AG09309 (cell line): Measurements from ENCODE around the gene MED12L.
A peak's percentile ranks its signal among the peaks of the same experiment; 100 is the strongest.

Experiments used
- DNase-seq: peaks from one replicate; pipeline ENCODE4 v3.0.0-alpha.2; 2010; ENCODE audit warnings: low read depth
- H3K4me3 ChIP-seq: 2 replicates; pipeline ENCODE4 v1.5.1; 2011; ENCODE audit warnings: mild to moderate bottlenecking, low read depth, low read length, moderate library complexity; ENCODE audit not compliant: control insufficient read depth
- TF ChIP-seq, protein P1 (sequence below): IDR thresholded peaks from 2 replicates; pipeline ENCODE4 v1.5.1; 2011; ENCODE audit warnings: mild to moderate bottlenecking, low read depth, low read length, inconsistent platforms; ENCODE audit not compliant: insufficient read depth, control insufficient read depth; ENCODE audit errors: missing control alignments

The MED12L gene

DNA sequence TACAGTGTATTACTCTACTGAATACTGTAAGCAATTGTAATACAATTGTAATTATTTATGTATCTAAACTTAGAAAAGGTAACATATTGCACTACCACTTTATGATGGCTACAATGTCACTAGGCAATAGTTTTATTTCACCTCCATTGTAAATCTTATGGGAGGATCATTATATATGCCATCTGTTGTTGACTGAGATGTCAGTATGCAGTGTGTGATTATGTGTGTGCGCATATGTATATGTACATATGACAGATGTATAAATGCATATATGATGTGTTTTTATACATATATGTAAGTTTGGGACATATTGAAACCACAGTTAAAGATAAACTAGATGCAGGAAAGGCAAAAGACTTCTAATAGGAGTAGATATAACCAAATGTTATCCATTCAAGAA, 366.9 kb downstream of the MED12L start:
- DNase-seq: no peak
- TF ChIP-seq, protein P1, sequence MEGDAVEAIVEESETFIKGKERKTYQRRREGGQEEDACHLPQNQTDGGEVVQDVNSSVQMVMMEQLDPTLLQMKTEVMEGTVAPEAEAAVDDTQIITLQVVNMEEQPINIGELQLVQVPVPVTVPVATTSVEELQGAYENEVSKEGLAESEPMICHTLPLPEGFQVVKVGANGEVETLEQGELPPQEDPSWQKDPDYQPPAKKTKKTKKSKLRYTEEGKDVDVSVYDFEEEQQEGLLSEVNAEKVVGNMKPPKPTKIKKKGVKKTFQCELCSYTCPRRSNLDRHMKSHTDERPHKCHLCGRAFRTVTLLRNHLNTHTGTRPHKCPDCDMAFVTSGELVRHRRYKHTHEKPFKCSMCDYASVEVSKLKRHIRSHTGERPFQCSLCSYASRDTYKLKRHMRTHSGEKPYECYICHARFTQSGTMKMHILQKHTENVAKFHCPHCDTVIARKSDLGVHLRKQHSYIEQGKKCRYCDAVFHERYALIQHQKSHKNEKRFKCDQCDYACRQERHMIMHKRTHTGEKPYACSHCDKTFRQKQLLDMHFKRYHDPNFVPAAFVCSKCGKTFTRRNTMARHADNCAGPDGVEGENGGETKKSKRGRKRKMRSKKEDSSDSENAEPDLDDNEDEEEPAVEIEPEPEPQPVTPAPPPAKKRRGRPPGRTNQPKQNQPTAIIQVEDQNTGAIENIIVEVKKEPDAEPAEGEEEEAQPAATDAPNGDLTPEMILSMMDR: no peak
- no peak overlapping the region for H3K4me3 ChIP-seq

- no peak for DNase-seq
- no peak overlapping the region for H3K4me3 ChIP-seq
- TF ChIP-seq, protein P1: no peak
These were observed 367.4 kb downstream of the MED12L start for GRCh38 chr3:151452841-151453240.

DNA sequence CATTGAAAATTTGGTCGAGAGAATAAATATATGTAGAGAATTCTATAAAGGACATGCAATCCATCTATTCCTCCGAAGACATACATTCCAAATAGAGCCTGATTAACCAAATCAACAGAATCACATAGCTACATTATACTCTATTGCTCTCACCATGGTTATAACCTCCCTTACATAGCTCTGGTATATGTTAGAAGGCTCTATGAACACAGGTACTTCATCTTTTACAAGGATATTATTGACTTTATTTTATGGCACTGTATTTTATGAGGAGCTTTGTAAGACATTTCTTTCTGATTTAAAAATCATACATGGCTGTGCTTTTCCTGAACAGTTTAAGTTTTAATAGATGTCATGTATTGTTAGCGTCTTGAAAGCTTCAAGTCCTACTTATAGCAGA, 370.6 kb downstream of the MED12L start:
- no peak overlapping the region for H3K4me3 ChIP-seq
- TF ChIP-seq, protein P1: no peak
- DNase-seq: no peak

GRCh38 chr3:151459358-151459757, 373.9 kb downstream of the MED12L start:
- H3K4me3 ChIP-seq: no peak overlapping the region
- no peak for DNase-seq
- TF ChIP-seq, protein P1: no peak

- no peak for DNase-seq
- H3K4me3 ChIP-seq: no peak overlapping the region
- TF ChIP-seq, protein P1: no peak
These were observed 374.8 kb downstream of the MED12L start for GRCh38 chr3:151460228-151460627.

DNA sequence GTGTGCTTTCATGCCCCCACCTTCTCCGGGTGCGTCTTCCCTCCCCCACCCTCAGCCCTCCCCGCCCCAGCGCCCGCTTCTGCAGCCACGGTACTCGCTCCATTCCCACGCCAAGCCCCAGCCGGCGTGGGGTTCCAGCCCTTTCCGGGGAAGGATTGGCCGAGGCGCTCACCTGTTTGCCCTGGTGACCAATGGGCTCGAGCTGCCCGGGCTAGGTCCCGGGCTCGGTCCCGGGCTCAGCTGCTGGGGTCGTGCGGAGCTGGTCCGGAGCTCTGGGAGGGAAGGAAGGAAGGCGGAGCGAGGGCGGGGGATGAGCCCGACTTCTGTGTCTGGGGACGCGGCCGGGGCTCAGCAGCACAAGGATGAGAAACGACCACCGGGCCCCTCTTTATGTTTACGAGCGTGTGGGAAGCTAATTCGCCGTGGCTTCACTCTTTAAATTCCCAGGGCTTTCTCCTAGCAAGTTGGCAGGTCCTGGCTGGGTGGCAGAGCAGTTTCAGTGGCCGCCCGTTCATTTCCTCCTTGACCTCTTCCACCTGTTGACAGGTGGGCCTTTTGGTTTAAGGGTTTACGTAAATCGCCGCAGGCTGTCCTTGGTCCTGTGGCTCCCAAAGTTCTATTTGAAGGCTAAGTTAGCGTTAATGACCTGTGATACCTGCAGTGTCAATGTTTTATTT, 375.4 kb downstream of the MED12L start, which contains the start of gene IGSF10:
TSS of gene IGSF10 (minus strand) at position 288 of the 677 bp plus-strand sequence. CDS start 2,352 bp downstream, outside the sequence.
- no peak for DNase-seq
- peak within 1 kb of the TSS; percentile 47 for H3K4me3 ChIP-seq
- TF ChIP-seq, protein P1: no peak

GRCh38 chr3:151462278-151462780, 376.9 kb downstream of the MED12L start:
- H3K4me3 ChIP-seq: no peak overlapping the region
- TF ChIP-seq, protein P1: no peak

More at GRCh38 chr3:151462278-151462780, 376.9 kb downstream of the MED12L start:
- DNase-seq: no peak
